ENCODE data around the gene HTR2B. TPM values are rescaled to one million over a fixed set of nuclear protein-coding genes. Genes with fewer than 3 reads are reported as not detected.
A peak's percentile ranks its signal among the peaks of the same experiment; 100 is the strongest.

HTR2B gene
- total and polyA plus RNA-seq, 2 of the 13 experiments (the other 11 are each of a cell fraction or from before 2014, with no cell fraction given) = 0.08 TPM; not detected in 1

GRCh38 chr2:231065966-231066365, 58.9 kb downstream of the HTR2B start (continued):
- TF ChIP-seq PPARG (CRISPR knock-in tag; conservative IDR thresholded peaks at IDR 0.05) (peak; percentile 59; the same call in 1 of the 2 replicates), ZNF589 (CRISPR knock-in tag; conservative IDR thresholded peaks at IDR 0.05) (no peak), HOXD1 (CRISPR knock-in tag; IDR thresholded peaks at IDR 0.05) (no peak), ZNF317 (CRISPR knock-in tag; IDR thresholded peaks at IDR 0.05) (no peak), AKNA (CRISPR knock-in tag; IDR thresholded peaks at IDR 0.05; ENCODE audit: borderline replicate concordance) (no peak), ZBTB14 (CRISPR knock-in tag; IDR thresholded peaks at IDR 0.05) (no peak), ZFP36L1 (CRISPR knock-in tag; IDR thresholded peaks at IDR 0.05) (peak; percentile 40; the same call in 1 of the 2 replicates), MEIS2 (CRISPR knock-in tag; IDR thresholded peaks at IDR 0.05) (no peak), ISL2 (CRISPR knock-in tag; IDR thresholded peaks at IDR 0.05) (peak; percentile 57; the same call in 1 of the 2 replicates), CBFB (CRISPR knock-in tag; IDR thresholded peaks at IDR 0.05) (no peak), SALL1 (CRISPR knock-in tag; IDR thresholded peaks at IDR 0.05) (no peak), GATAD2A (CRISPR knock-in tag; IDR thresholded peaks at IDR 0.05) (peak; percentile 95), NR2C2 (CRISPR knock-in tag; IDR thresholded peaks at IDR 0.05; ENCODE audit: borderline replicate concordance) (no peak), MTA1 (CRISPR knock-in tag; IDR thresholded peaks at IDR 0.05; ENCODE audit: borderline replicate concordance) (no peak), ZFP36L2 (CRISPR knock-in tag; IDR thresholded peaks at IDR 0.05) (no peak), ZNF350 (CRISPR knock-in tag; IDR thresholded peaks at IDR 0.05; ENCODE audit: borderline replicate concordance, low read depth) (no peak), ZFY (CRISPR knock-in tag; IDR thresholded peaks at IDR 0.05) (0 out of 2 replicates have a peak, but pooled peaks have one; percentile 19), ARID5B (CRISPR knock-in tag; IDR thresholded peaks at IDR 0.05) (peak; percentile 90), BRCA1 (CRISPR knock-in tag; IDR thresholded peaks at IDR 0.05) (no peak), JDP2 (CRISPR knock-in tag; IDR thresholded peaks at IDR 0.05; ENCODE audit: borderline replicate concordance) (no peak), ZNF383 (CRISPR knock-in tag; IDR thresholded peaks at IDR 0.05; ENCODE audit: borderline replicate concordance) (no peak), ARNT2 (CRISPR knock-in tag; IDR thresholded peaks at IDR 0.05; ENCODE audit: low read depth) (no peak; the same call in 1 of the 2 replicates), REPIN1 (CRISPR knock-in tag; IDR thresholded peaks at IDR 0.05; ENCODE audit: borderline replicate concordance, low read depth) (no peak)

All from HepG2 (cell line).